GM21786 (cell line): ENCODE measurements around the gene SCML1.

Experiments
- ATAC-seq: cut with Tn5 transposase; IDR thresholded peaks from one replicate; pipeline ENCODE4 v1.9.1; 2021; ENCODE audit not compliant: unreplicated experiment

Gene SCML1, protein sequence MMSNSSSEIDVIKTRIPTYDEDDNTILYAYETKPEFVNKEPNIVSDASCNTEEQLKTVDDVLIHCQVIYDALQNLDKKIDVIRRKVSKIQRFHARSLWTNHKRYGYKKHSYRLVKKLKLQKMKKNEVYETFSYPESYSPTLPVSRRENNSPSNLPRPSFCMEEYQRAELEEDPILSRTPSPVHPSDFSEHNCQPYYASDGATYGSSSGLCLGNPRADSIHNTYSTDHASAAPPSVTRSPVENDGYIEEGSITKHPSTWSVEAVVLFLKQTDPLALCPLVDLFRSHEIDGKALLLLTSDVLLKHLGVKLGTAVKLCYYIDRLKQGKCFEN

DNA sequence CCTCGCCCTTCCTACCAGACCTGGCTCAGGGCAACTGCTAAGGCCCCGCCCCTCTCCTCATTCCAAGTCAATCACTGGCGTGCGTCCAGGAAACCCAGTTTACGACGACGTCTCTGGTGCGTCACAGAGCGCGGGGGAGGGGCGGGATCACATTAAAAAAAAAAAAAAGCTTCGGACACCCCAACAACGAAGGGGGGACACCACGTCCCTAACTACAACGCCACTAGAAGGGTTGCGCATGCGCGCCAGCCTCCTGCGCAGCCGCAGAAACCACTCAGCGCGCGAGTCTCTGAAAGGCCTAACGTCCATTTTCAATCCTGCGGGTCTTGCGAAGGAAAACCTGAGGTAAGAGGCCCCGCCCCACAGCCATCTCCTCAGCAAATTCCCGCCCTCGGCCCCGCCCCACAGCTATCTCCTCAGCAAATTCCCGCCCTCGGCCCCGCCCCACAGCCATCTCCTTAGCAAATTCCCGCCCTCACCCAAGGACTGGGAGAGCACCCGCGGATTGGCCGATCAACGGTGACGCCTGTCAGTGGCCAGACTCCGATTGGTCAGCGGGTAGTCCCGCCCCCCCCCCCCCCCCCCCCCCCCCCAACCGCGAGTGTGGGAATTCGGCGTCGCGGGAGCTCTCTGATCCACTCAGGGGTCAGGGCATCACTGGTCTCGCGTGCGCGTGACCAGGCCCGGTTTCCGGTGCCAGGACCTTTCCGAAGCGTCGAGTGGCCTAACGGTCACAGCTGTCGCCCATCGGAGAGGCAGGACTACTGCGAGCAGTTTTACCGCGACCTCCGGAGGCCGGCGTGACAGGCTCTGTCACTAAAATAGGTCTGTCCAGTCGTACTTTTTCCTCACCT lies at the start of gene SCML1:
Gene SCML1 (plus strand): TSS at position 638 of the 854 bp plus-strand sequence. CDS start 6,694 bp downstream, outside the sequence.
- ATAC-seq: peak; percentile 60

- ATAC-seq: no peak
Observed at GRCh38 chrX:17687648-17688047, 49.6 kb upstream of the SCML1 start.

DNA sequence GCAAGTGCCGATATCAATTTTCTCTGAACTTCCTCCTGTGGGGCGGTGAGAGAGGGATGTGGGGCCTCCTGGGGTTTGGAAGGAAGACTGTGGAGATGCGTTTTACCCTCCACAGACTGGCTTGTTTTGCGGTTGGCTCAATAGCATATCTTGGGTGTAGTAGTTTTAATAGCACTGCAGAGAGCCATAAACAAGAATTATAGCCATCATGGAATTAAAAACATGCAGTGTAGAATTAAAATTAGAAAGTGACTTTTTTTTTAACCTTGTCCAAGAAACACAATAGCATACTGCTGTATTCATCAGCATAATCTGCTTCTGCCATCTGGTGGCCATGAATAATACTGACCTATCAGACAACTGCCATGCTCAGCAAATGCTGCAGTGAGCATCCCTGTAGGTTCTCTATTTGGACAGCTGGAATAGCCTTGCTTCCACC lies 47.3 kb upstream of the SCML1 start:
- peak; percentile 79 for ATAC-seq

DNA sequence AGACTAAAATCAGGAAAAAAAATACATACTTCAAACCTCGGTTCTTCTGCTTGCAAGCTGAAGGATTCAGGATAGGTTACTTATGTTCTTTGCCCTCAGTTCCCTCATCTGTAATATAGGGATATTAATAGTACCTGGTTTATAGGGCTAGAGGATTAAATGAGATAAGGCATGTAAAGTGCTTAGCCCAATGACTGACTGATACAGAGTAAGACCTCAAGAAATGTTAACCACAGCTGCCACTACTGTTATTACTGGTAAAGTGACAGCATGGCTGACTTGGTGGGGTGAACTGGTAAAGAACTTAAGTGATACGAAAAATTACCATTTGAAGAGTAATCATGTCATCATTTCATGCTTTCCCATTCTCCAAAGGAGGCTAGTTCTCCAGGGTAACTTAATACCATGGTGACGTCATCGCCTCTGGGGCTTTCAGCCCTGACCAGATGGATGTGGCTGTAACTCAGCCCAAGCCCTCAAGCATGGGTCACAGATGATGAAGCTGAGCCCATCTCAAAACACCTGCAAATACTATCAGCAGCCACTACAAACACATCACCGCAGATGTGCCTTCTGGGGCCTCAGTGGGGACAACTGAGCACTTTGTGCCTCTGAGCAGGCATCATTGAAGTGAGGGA lies 44.5 kb upstream of the SCML1 start:
- no peak for ATAC-seq

GRCh38 chrX:17697191-17697590 lies 40.1 kb upstream of the SCML1 start:
- no peak for ATAC-seq

GRCh38 chrX:17700976-17701375 lies 36.3 kb upstream of the SCML1 start:
- ATAC-seq: no peak

GRCh38 chrX:17703201-17703600 lies 34.1 kb upstream of the SCML1 start:
- ATAC-seq: no peak

DNA sequence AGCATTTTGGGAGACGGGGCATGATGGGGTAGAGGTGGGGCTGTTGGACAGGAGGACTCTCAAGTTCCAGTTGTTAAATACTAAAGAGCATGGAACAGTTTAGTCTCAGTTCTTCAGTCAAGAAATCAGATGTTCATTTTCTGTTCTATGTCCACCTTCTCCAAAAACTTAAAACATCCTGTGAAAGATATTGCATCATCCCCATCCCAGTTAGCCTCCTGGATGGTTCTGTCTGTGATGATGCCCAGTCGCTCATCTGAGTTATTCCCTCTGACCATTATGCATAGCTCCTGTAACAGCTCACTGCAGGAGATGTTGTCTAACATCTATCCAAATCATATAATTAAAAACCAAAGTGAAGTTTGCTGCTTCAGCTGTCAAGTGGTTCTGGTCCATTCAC lies 32.1 kb upstream of the SCML1 start:
- no peak for ATAC-seq

GRCh38 chrX:17706676-17707075 lies 30.6 kb upstream of the SCML1 start:
- no peak for ATAC-seq

DNA sequence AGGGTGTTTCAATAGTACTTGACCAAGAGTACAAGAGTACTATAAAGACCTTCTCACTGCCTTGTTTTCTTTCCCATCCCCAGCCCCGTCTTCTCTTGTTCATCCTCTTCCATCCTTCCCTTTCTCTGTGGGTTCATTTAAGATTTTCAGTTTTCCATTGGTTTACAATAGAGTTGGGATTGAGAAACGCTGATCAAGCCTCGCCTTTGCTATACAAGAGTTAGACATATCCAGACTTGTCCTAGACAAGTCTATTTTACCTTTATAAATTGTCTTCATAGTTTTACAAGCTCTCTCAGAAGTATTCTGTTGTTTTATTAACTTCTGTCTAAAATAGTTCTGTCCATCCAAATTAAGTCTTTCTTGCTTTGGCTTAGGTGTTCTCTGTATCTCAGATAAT lies 29.6 kb upstream of the SCML1 start:
- ATAC-seq: no peak

DNA sequence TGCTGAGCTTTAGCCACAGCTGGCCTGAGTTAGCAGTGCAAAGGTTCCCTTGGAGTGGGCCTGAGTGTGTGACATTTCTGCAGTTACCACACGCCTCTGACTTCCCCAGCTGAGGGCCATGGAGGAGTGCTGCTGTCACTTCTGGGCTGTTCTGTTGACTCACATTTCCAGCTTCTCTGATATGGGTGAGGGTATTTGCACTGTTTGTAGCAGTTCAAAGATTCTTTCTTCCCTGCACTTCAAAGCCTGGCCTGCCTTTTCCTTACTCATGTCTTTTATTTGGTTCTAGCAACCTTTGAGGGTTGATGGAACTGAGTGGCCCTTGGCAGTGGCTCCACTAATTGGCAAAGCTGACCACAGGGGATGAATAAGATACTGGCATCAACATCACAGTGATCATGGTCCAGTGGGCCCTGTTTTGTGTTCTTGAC lies 26.4 kb upstream of the SCML1 start:
- ATAC-seq: no peak

DNA sequence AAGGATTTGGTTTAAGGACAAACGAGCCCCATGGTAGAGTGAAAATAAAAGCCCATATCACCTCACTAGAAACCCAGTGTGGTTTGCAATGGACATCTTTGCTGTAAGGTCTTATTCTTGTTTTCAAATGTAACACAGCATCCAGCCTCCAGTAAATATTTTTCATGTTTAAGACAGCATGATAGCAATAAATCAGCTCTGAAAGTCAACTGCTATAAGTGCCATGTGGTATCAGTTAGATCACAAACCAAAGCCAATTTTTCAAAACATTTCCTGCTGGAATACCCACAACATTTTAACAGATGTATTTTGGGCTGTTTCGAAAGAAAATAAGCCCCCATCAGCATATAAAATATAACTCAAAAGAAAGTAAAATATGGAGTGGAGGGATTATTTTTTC lies 24.0 kb upstream of the SCML1 start:
- no peak for ATAC-seq

- ATAC-seq: no peak
Observed at GRCh38 chrX:17718649-17719165, 18.6 kb upstream of the SCML1 start.

GRCh38 chrX:17719711-17720110 lies 17.6 kb upstream of the SCML1 start:
- no peak for ATAC-seq

- no peak for ATAC-seq
Observed at GRCh38 chrX:17721715-17722114, 15.6 kb upstream of the SCML1 start.

DNA sequence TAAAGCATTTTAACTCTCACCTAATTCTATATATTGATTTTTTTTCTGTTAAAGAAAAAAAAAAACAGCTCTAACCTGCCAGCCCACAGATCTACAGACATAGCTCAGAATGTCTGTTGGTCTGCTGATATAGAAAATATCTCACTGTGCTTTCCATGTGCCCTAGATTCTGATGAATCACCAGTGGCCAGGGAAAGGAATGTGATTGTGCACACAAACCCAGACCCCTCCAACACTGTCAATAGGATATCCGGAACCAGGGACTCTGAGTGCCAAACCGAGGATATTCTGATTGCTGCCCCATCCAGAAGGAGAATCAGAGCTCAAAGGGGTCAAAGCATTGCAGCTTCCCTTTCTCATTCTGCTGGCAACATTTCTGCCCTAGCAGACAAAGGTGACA lies 12.1 kb upstream of the SCML1 start:
- ATAC-seq: no peak

- ATAC-seq: no peak
Observed at GRCh38 chrX:17732138-17732783, 5.0 kb upstream of the SCML1 start.

GRCh38 chrX:17735406-17735805 lies 1.9 kb upstream of the SCML1 start:
- no peak for ATAC-seq

- no peak for ATAC-seq
Observed at GRCh38 chrX:17736478-17736855, 826 bp upstream of the SCML1 start.

- ATAC-seq: no peak
Observed at GRCh38 chrX:17737710-17737985, 355 bp downstream of the SCML1 start.

GRCh38 chrX:17737986-17738713 lies 857 bp downstream of the SCML1 start:
- ATAC-seq: no peak
